Stimulated activated effector memory CD8-positive, alpha-beta T cell treated with anti-CD3 and anti-CD28 coated beads, Interleukin-12 subunit alpha, Interleukin-12 subunit beta, amount 100 ng/mL, for 72 hours (primary cell): ENCODE results near the gene SPSB3.

Experiments used
- ATAC-seq: fragments of 150-1000 bp; cut with Tn5 transposase; 2 replicates; pipeline ENCODE4 v1.10.0; 2021
- DNase-seq, 2 donors: peaks; one replicate each; pipeline ENCODE4 v3.0.0; 2021 to 2022; ENCODE audit warnings: low spot score in 2 of 2
- H3K27ac Mint-ChIP-seq: one replicate; pipeline ENCODE4 v1.8.0; 2022; ENCODE audit warnings: mild to moderate bottlenecking, mixed read lengths
- H3K36me3 Mint-ChIP-seq: one replicate; pipeline ENCODE4 v1.8.0; 2022; ENCODE audit warnings: mild to moderate bottlenecking, mixed read lengths
- H3K4me1 Mint-ChIP-seq: one replicate; pipeline ENCODE4 v1.8.0; 2022; ENCODE audit warnings: mixed read lengths
- H3K4me3 Mint-ChIP-seq: one replicate; pipeline ENCODE4 v1.8.0; 2022; ENCODE audit warnings: mild to moderate bottlenecking, mixed read lengths
- H3K9me3 Mint-ChIP-seq: one replicate; pipeline ENCODE4 v1.8.0; 2022; ENCODE audit warnings: mixed read lengths

Gene SPSB3

DNA sequence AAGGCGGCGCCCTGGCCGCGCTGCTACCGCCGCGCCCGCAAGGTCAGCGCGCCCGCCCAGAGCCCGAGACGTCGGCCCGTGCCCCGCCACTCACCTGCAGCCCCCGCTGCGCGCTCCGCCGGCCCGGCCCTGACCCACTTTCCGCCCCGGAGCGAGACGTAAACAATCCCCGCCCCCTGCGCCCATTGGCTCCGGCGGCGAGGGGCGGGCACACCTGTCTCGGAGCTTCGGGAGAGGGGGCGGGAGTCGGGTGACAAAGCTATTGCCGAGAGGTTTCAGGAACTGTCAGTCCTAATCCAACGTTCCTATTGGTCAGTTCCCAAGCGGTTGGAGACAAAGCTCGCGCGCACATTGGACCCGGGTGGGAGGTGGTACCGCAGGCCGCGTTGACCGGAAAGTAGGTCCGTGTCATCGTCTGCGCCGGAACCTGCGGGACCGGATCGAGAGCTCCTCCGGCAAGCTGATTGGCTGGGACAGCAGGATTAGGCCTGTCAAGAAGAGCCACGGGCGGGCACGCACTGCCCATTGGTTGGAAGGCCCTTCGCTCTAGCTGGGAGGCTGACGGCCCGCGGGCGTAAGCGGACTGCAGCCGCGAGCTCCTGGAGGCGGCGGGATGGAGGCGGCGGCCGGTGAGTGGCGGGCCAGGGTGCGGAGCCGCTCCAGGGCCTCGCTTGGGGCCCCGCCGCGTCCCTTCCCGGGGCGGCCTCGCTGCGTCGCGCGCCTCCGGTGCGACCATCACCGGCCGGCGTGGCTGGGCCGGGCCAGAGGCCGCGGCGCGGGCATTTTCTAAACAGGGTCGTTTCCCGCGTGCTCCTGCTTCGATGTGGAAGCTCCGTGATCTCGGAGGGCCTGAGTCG, at the start of gene SPSB3, which contains the start of gene NUBP2:
Gene SPSB3 (minus strand): TSS at position 164 of the 857 bp plus-strand sequence. CDS start 1,088 bp downstream, outside the sequence.
Gene NUBP2 (plus strand): TSS at position 553 of the 857 bp plus-strand sequence. CDS start 61 bp downstream, at position 614.
- ATAC-seq = peak; percentile 93

GRCh38 chr16:1831186-1832075, 49.1 kb upstream of the SPSB3 start:
- no peak for DNase-seq
- ATAC-seq = no peak
- H3K36me3 Mint-ChIP-seq = peaks cover 30% of the 10 kb centered on the region
- no peaks in the 10 kb centered on the region for H3K9me3 Mint-ChIP-seq
- no peak overlapping the region for H3K27ac Mint-ChIP-seq
- H3K4me3 Mint-ChIP-seq = no peak overlapping the region
- peaks cover 14% of the 10 kb centered on the region for H3K4me1 Mint-ChIP-seq

More for the DNA sequence above, at the start of gene SPSB3, which contains the start of gene NUBP2:
- peaks cover 25% of the 10 kb centered on the region for H3K4me1 Mint-ChIP-seq
- peaks cover 45% of the 10 kb centered on the region for H3K36me3 Mint-ChIP-seq
- H3K27ac Mint-ChIP-seq = peak within 1 kb of the TSS; percentile 90
- H3K9me3 Mint-ChIP-seq = no peaks in the 10 kb centered on the region
- peak; percentile 82 to 98 for DNase-seq
- H3K4me3 Mint-ChIP-seq = peak within 1 kb of the TSS; percentile 79

DNA sequence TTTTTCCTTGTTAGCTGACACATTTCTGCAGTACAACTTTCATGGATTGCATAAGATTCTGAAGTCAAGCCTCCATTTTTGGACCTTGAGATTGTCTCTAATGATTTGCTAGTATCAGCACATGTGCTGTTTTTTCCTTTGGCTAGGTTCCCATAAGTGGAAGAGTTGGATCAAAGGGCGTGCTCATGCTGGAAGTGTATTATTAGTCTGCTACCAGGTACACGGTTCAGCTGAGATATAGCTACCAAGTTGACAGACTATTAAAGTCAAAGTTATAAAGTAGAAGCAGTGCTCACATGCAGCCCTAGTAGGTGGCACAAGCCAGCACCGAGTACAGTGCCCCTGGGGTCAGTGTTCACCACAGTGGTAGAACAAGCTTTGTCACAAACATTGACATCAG, 47.8 kb upstream of the SPSB3 start:
- Mint-ChIP-seq H3K4me1 (peaks cover 14% of the 10 kb centered on the region), H3K36me3 (peaks cover 30% of the 10 kb centered on the region), H3K4me3 (no peak overlapping the region), H3K27ac (no peak overlapping the region), H3K9me3 (no peaks in the 10 kb centered on the region)
- no peak for ATAC-seq
- no peak for DNase-seq

DNA sequence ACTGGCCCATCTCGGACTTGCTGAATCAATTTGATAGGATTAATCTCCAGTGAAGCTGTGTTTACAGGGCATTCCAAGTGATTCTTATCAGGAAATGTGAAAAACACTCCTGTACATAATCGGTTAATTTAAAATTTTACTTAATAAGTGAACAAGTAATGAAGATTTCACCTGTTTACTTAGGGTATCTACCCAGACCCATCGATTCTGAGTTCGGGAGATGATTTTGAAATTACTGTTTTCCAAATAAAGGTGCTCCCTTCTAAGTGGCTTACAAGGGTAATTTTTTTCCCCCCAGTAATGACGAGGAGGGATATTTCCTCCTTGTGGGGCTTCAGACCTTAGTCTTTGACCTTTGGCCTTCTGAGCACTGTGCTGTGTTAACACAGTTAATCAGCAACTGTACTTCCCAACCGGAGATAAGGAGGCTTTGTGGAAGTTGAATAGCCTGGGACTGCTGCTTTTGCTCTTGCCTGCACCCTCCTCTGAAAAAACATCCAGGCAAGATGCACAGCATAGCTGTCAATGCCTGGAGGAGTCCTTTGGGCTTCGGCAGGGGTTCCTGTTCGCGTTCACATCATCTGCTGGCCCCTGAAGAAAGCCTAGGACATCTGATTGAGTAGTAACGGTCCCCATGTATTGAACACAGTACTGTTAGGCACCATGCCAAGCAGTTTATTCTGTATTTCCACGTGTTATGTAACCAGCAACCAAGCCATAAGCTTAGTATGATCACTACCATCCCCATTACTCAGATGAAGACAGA, 46.5 kb upstream of the SPSB3 start:
- DNase-seq (no peak), ATAC-seq (no peak)
- Mint-ChIP-seq H3K36me3 (peaks cover 30% of the 10 kb centered on the region), H3K9me3 (no peaks in the 10 kb centered on the region), H3K4me1 (peaks cover 25% of the 10 kb centered on the region), H3K27ac (no peak overlapping the region), H3K4me3 (peak overlapping the region; percentile 90)

DNA sequence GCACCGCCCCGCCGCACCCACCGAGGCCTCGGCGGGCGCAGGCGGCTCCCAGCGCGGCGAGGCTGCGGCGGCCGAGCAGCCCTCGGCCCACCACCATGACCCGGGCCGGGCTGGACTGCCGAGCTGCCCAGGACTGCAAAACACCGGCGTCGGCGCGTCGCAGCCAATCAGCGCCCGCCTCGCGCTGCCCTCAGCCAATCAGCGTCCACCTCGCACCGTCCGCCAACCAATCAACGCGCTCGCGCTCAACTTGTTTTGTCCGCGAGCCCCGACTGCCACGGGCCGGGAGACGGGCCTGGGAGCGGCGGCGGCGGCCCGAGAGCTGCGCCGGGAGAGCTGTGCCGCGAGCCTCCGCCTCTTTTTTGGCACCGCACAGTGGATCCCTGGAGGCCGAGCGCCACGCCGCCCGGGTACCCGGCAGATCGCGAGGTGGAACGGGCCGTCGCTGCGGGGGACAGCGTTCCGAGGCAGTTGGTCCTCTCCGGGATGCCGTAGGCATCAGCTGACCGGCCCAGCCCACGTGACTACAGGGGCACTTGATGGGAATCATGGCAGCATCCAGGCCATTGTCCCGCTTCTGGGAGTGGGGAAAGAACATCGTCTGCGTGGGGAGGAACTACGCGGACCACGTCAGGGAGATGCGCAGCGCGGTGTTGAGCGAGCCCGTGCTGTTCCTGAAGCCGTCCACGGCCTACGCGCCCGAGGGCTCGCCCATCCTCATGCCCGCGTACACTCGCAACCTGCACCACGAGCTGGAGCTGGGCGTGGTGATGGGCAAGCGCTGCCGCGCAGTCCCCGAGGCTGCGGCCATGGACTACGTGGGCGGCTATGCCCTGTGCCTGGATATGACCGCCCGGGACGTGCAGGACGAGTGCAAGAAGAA, 44.6 kb upstream of the SPSB3 start, which contains the start of the genes FAHD1 and HAGH:
Gene FAHD1 (plus strand): TSS at position 516 of the 883 bp plus-strand sequence. CDS start 33 bp downstream, at position 549.
Gene HAGH (minus strand): TSS at position 135 of the 883 bp plus-strand sequence. CDS start 38 bp downstream, at position 97.
- Mint-ChIP-seq H3K36me3 (peaks cover 39% of the 10 kb centered on the region), H3K4me3 (peak within 1 kb of the TSS; percentile 90), H3K27ac (peak within 1 kb of the TSS; percentile 93), H3K9me3 (no peaks in the 10 kb centered on the region), H3K4me1 (peaks cover 27% of the 10 kb centered on the region)
- peak; percentile 93 to 98 for DNase-seq
- peak; percentile 92 for ATAC-seq

DNA sequence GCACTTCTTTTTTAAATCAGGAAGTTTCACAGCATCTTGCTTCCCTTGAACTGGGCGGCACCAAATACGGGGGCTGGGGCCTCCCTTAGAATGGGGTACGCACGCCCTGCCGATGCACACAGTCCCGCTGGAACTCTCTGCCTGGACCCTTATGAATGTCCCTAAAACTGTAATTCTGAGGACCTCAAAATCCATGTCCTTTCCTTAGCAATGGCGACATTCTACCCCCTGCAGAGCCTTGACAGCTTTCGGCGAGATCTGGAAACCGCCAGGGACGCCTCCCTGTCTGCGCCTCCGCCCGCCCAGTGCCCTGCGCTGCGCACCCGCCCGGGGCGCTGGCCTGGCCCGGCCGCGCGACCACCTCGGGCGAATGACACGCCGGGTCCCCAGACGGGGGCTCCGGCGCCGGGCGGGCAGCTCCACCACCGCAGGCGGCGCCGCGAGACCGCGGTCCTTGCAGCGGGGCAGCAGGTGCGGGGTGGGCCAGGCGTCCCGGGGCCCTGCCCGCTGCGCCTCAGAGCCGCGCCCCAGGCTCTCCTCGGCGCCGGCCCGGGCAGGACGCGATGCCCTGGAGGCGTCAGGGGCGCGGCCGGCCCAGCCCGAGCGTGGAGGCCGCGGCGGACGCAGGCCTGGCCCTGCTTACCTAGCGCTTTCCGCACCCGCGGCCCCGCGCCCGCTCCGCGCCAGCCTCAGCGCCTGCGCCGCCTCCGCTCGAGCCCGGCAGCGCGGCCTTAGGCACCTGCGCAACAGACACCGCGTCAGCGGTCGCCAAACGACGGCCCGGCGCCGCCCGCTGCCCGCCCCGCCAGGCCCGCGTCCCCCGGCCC, 43.7 kb upstream of the SPSB3 start:
- H3K4me1 Mint-ChIP-seq = peaks cover 27% of the 10 kb centered on the region
- no peaks in the 10 kb centered on the region for H3K9me3 Mint-ChIP-seq
- peak overlapping the region; percentile 90 for H3K4me3 Mint-ChIP-seq
- peaks cover 33% of the 10 kb centered on the region for H3K36me3 Mint-ChIP-seq
- peak overlapping the region; percentile 93 for H3K27ac Mint-ChIP-seq
- peak in 1 of 2 donors; percentile 59 for DNase-seq
- peak; percentile 83 for ATAC-seq

DNA sequence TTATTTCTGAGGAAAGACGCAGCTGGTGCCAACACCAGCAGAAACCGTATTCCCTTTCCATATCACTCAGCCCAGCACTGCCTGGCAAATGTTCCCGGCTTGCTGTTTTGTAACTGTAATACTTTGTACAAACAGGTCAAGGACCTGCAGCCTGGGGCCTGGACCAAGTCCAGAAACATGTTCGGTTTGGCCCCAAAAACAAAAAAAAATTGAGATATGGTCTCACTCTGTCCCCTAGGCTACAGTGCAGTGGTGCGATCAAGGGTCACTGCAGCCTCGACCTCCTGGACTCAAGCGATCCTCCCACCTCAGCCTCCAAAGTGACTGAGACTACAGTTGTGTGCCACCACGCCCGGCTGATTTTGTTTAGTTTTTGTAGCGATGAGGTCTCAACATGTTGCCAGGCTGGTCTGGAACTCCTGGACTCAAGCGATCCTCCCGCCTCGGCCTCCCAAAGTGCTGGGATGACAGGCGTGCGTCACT, 43.1 kb upstream of the SPSB3 start:
- DNase-seq (no peak), ATAC-seq (no peak)
- H3K27ac Mint-ChIP-seq = no peak overlapping the region
- no peaks in the 10 kb centered on the region for H3K9me3 Mint-ChIP-seq
- peak overlapping the region; percentile 65 for H3K4me3 Mint-ChIP-seq
- peaks cover 27% of the 10 kb centered on the region for H3K4me1 Mint-ChIP-seq
- H3K36me3 Mint-ChIP-seq = peaks cover 27% of the 10 kb centered on the region

GRCh38 chr16:1823821-1824220, 41.5 kb upstream of the SPSB3 start:
- H3K36me3 Mint-ChIP-seq = peaks cover 26% of the 10 kb centered on the region
- H3K9me3 Mint-ChIP-seq = no peaks in the 10 kb centered on the region
- DNase-seq (no peak), ATAC-seq (no peak)
- H3K27ac Mint-ChIP-seq = peak overlapping the region; percentile 37
- peak overlapping the region; percentile 65 for H3K4me3 Mint-ChIP-seq
- peaks cover 21% of the 10 kb centered on the region for H3K4me1 Mint-ChIP-seq

GRCh38 chr16:1822801-1823200, 40.4 kb upstream of the SPSB3 start:
- ATAC-seq (no peak), DNase-seq (no peak)
- no peak overlapping the region for H3K27ac Mint-ChIP-seq
- no peaks in the 10 kb centered on the region for H3K9me3 Mint-ChIP-seq
- peaks cover 22% of the 10 kb centered on the region for H3K36me3 Mint-ChIP-seq
- no peak overlapping the region for H3K4me3 Mint-ChIP-seq
- H3K4me1 Mint-ChIP-seq = peaks cover 19% of the 10 kb centered on the region

DNA sequence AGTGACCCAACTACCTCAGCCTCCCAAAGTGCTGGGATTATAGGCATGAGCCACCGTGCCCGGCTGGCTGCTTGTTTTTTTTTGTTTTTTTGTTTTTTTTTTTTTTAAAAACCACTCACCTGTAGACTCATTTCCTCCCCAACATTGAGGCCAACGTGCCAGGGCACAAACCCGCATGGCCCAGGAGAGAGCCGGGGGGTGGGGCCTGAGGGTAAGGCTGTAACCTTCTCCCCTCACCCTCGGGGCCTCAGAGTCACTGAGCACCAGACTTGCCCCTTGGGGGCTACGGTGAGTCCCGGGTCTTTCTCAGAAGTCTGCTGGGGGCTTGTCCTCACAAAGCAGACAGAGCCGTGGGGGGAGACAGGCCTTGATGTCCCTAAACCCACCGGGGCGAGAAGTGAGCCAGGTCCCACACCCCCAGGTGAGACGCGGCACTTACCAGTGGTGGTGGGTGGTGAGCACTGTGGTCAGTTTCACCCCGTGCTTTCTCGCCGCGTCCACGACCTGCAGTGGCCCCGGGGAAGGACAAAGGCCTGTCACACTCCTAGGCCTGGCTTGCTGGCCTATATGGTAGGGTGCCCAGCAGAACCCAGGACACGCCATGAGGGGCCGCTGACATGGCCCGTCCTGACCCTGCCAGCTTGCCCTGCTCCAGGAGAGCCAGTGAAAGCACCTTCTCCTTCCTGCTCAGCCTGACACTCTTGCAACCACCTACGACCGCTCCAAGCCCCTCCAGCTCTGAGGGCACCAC, 39.7 kb upstream of the SPSB3 start:
- no peak for ATAC-seq
- peaks cover 19% of the 10 kb centered on the region for H3K4me1 Mint-ChIP-seq
- no peak overlapping the region for H3K4me3 Mint-ChIP-seq
- no peaks in the 10 kb centered on the region for H3K9me3 Mint-ChIP-seq
- no peak for DNase-seq
- H3K36me3 Mint-ChIP-seq = peaks cover 15% of the 10 kb centered on the region
- H3K27ac Mint-ChIP-seq = no peak overlapping the region

- Mint-ChIP-seq H3K4me1 (peaks cover 19% of the 10 kb centered on the region), H3K4me3 (no peak overlapping the region), H3K36me3 (peaks cover 15% of the 10 kb centered on the region), H3K27ac (no peak overlapping the region), H3K9me3 (no peaks in the 10 kb centered on the region)
- ATAC-seq (no peak), DNase-seq (no peak)
These were observed 38.5 kb upstream of the SPSB3 start for GRCh38 chr16:1820946-1821290.

- ATAC-seq = no peak
These were observed 38.0 kb upstream of the SPSB3 start for GRCh38 chr16:1820096-1820945.

More at GRCh38 chr16:1820096-1820945, 38.0 kb upstream of the SPSB3 start:
- Mint-ChIP-seq H3K4me3 (no peak overlapping the region), H3K27ac (peak overlapping the region; percentile 58), H3K4me1 (peaks cover 19% of the 10 kb centered on the region), H3K36me3 (peaks cover 21% of the 10 kb centered on the region), H3K9me3 (no peaks in the 10 kb centered on the region)
- no peak for DNase-seq
